Measurements from ENCODE around the gene SERGEF. TPM values are rescaled to one million over a fixed set of nuclear protein-coding genes. Genes with fewer than 3 reads are reported as not detected.

SERGEF gene
- total RNA-seq, 1 experiment from 2014 or later, result 31.4 TPM

DNA sequence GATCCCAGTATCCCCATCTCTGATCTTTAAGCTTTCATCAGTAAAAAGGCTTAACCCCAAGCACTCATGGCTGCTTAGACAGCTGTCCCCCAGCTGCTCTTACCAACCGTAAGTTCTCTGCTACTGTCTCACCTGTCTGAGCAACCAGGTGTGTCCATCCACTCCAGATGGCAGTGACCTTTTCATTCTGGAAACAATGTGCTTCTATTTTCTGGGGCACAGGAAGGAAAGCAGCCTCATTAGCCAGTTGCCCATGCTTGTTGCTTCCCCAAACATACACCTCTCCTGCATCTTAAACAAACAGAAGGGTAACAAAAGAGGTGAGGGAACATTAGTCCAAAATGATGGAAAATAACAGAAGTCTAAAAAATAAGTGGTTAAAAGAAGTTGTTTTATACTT is 24.4 kb downstream of the SERGEF start:
- no peak overlapping the region for H3T11ph ChIP-seq (ENCODE audit: low read length)
- H3K79me1 ChIP-seq (ENCODE audit: insufficient read depth, low read depth, low read length, poor library complexity, severe bottlenecking), result no peaks in the 10 kb centered on the region
- Mint-ChIP-seq H3K36me3 (ENCODE audit: insufficient read depth in 1 of 3, low read depth in 3 of 3) (peaks cover 0 to 35% (median 3%) of the 10 kb centered on the region in 3 experiments; a peak in 3 of 7 replicates), H3K27ac (no peak overlapping the region), H3K4me3 (no peak overlapping the region), H3K4me1 (no peaks in the 10 kb centered on the region), H3K9me3 (no peaks in the 10 kb centered on the region), H3K27me3 (ENCODE audit: low read depth) (no peaks in the 10 kb centered on the region)
- TF ChIP-seq, protein P1, sequence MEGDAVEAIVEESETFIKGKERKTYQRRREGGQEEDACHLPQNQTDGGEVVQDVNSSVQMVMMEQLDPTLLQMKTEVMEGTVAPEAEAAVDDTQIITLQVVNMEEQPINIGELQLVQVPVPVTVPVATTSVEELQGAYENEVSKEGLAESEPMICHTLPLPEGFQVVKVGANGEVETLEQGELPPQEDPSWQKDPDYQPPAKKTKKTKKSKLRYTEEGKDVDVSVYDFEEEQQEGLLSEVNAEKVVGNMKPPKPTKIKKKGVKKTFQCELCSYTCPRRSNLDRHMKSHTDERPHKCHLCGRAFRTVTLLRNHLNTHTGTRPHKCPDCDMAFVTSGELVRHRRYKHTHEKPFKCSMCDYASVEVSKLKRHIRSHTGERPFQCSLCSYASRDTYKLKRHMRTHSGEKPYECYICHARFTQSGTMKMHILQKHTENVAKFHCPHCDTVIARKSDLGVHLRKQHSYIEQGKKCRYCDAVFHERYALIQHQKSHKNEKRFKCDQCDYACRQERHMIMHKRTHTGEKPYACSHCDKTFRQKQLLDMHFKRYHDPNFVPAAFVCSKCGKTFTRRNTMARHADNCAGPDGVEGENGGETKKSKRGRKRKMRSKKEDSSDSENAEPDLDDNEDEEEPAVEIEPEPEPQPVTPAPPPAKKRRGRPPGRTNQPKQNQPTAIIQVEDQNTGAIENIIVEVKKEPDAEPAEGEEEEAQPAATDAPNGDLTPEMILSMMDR (conservative IDR thresholded peaks at IDR 0.05), result no peak
- no peak overlapping the region for H2BK12ac ChIP-seq (ENCODE audit: insufficient read length, low read depth, low read length)
- no peaks in the 10 kb centered on the region for H3K79me2 ChIP-seq (ENCODE audit: insufficient read depth, low read length)
- no peak overlapping the region for H2BK20ac ChIP-seq (ENCODE audit: low read depth, low read length, poor library complexity, severe bottlenecking)
- no peak overlapping the region for H4K5ac ChIP-seq (ENCODE audit: insufficient read length, low read depth, low read length)
- WGBS (ENCODE audit: extremely low coverage, insufficient read length, low lambda C conversion rate), result no CpG with 5 or more reads among the region's 1 CpG
- H3K27me3 ChIP-seq (ENCODE audit: insufficient read depth, low read length), result no peaks in the 10 kb centered on the region
- no peak for DNase-seq
- H2BK15ac ChIP-seq (ENCODE audit: low read depth, low read length), result no peak overlapping the region
- no peak overlapping the region for H2BK5ac ChIP-seq (ENCODE audit: insufficient read length, low read length)
- no peak overlapping the region for H3K18ac ChIP-seq (ENCODE audit: insufficient read length, low read depth, low read length)
- H3K9me3 ChIP-seq (ENCODE audit: control insufficient read depth, low read depth, low read length), result no peaks in the 10 kb centered on the region
- H3K23ac ChIP-seq (ENCODE audit: insufficient read length, low read depth, low read length), result no peak overlapping the region
- no peak overlapping the region for H2AFZ ChIP-seq (ENCODE audit: low read length)
- no peak overlapping the region for H3K56ac ChIP-seq (ENCODE audit: insufficient read length, low read depth, low read length)
- H3K14ac ChIP-seq (ENCODE audit: insufficient read depth, low read length), result no peak overlapping the region
- H3K4ac ChIP-seq (ENCODE audit: low read depth, low read length), result no peak overlapping the region
- H3K9ac ChIP-seq (ENCODE audit: extremely low read depth, insufficient read length, low read length), result no peak overlapping the region
- no peaks in the 10 kb centered on the region for H3K4me1 ChIP-seq (ENCODE audit: insufficient read depth, low read length)
- no peak overlapping the region for H2AK5ac ChIP-seq (ENCODE audit: insufficient read length, low read length)
- no peaks in the 10 kb centered on the region for H4K20me1 ChIP-seq (ENCODE audit: control insufficient read depth, insufficient read depth, insufficient read length)
- H4K8ac ChIP-seq (replicated peaks; ENCODE audit: insufficient read length, low read depth, low read length), result no peak overlapping the region
- H3K4me2 ChIP-seq (ENCODE audit: insufficient read depth, insufficient read length, low read length), result no peak overlapping the region
- H2BK120ac ChIP-seq (ENCODE audit: low read depth, low read length, poor library complexity, severe bottlenecking), result no peak overlapping the region
- no peak overlapping the region for H3K27ac ChIP-seq (ENCODE audit: insufficient read length, low read depth, low read length)
- H4K91ac ChIP-seq (ENCODE audit: insufficient read length, low read depth, low read length), result no peak overlapping the region
- H3K23me2 ChIP-seq (ENCODE audit: insufficient read length, low read depth, low read length, poor library complexity, severe bottlenecking), result no peaks in the 10 kb centered on the region
